H7 (cell line): ENCODE results near the gene TMEM209. TPM values are rescaled to one million over a fixed set of nuclear protein-coding genes. Genes with fewer than 3 reads are reported as not detected.
"Not testable (repeated sequence)": the region's sequence is repeated elsewhere in the genome, so short reads cannot be mapped to it uniquely, and the experiment has no call there.

Experiments used
- DNase-seq: peaks from one replicate; pipeline ENCODE4 v3.0.0; 2012
- H3K27me3 ChIP-seq: 2 replicates; pipeline ENCODE4 v1.6.0; 2011; ENCODE audit warnings: mild to moderate bottlenecking, low read length; ENCODE audit not compliant: control insufficient read depth, insufficient read depth
- H3K36me3 ChIP-seq: replicated peaks from 2 replicates; pipeline ENCODE4 v1.5.1; 2011; ENCODE audit warnings: low read length; ENCODE audit not compliant: control insufficient read depth, insufficient read depth
- H3K4me3 ChIP-seq: 2 replicates; pipeline ENCODE4 v1.5.1; 2011; ENCODE audit warnings: low read depth, mild to moderate bottlenecking, control low read depth, low read length, moderate library complexity; ENCODE audit not compliant: insufficient read depth
- total RNA-seq: library from RNA; depleted of rRNA; stranded (reverse); fragments of >200 nt; shearing (Covaris generic); gene quantifications from 2 replicates; pipeline ENCODE4 v1.2.3, GENCODE V29; 2014

TMEM209 gene
- total RNA-seq, 1 experiment from 2014 or later: 25.1 TPM

DNA sequence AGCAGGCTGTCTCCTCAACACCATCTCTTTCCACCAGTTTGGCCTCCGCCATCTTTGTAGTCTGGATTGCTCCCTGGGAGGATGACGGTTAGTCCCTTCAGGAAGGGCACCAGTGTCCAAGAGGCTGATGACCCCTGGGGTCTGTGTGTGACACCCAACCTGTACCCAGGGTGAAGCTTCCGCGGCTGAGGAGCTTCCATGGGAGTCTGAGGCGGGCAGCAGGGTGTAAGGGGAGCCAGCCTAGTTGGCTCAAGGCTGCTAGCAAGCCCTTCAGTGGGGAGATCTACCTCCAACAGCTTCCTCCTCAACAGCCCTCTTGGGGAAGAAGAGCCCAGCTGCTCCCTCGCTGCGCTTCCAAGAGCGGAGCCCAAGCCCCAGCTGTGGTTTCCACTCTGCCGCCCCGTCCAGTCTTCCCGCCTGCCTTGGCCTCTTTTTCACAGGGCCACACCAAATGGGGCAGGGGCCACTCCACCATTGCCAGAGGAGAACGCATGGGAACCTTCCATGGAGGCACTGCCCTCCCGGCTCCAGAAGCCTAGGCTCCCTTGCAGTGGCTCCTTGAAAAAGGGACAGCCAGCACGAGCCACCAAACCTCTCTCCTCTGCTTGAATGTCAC is 57.4 kb downstream of the TMEM209 start:
- Histone ChIP-seq H3K27me3 (no peaks in the 10 kb centered on the region), H3K4me3 (no peak overlapping the region), H3K36me3 (no peaks in the 10 kb centered on the region)
- DNase-seq: no peak

GRCh38 chr7:130146693-130147405 is 58.4 kb downstream of the TMEM209 start:
- Histone ChIP-seq H3K36me3 (no peaks in the 10 kb centered on the region), H3K4me3 (no peak overlapping the region), H3K27me3 (no peaks in the 10 kb centered on the region)
- DNase-seq: no peak

DNA sequence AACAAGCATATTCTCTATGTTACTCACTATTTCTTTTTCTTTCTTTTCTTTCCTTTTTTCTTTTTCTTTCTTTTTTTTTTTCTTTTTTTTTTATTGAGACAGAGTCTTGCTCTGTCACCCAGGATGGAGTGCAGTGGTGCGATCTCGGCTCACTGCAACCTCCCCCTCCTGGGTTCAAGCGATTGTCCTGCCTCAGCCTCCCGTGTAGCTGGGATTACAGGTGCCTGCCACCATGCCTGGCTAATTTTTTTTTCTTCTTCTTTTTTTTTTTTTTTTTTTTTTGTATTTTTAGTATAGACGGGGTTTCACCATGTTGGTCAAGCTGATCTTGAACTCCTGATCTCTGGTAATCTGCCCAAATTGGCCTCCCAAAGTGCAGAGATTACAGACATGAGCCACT is 59.1 kb downstream of the TMEM209 start:
- not testable (repeated sequence) for H3K4me3 ChIP-seq, DNase-seq, H3K27me3 ChIP-seq, H3K36me3 ChIP-seq

GRCh38 chr7:130145424-130146100 is 59.6 kb downstream of the TMEM209 start:
- DNase-seq: no peak
- Histone ChIP-seq H3K27me3 (peaks cover 7% of the 10 kb centered on the region), H3K4me3 (no peak overlapping the region), H3K36me3 (no peaks in the 10 kb centered on the region)

DNA sequence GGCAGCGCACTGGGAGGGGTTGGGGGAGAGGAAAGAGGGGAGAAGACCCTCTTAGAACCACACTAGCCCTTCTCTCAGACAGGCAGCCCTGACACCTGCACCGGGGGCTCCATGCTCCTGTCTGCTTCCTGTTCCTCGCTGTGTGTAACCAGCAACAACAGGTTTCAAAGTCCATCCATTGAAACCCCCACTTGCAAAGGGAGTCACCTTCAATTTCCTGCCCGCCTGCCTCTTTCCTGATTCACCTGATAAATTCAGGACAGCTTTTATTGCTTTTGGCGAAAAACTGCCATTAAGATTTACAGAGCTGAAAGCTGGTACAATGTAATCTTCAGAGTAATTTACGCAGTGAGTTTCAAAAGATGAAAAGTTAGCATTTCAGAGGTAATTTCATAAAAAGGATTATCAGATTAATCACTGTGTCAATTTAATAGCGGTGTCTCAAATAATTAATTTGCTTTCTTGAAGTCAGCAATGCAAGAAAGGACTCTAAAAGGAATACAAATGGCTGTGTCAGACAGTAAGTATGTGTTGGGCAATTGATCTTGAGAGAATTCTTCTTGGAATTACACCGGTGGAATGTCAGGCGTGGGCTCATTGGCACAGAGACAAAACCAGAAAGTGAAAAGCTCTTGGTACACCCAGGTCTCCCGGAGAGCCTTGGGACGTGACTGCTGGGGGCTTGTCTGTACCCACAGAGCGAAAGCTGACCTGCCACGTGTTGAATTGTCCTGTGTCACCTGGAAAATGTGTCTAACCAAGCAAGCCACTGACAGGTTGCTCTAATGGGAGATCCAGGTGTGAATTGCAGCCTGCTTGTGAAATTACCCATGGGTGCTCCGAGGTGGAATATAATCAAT is 60.7 kb downstream of the TMEM209 start:
- peak; percentile 23 for DNase-seq
- Histone ChIP-seq H3K36me3 (no peaks in the 10 kb centered on the region), H3K27me3 (peaks cover 11% of the 10 kb centered on the region), H3K4me3 (no peak overlapping the region)

- no peak overlapping the region for H3K4me3 ChIP-seq
- no peaks in the 10 kb centered on the region for H3K36me3 ChIP-seq
- DNase-seq: no peak
- H3K27me3 ChIP-seq: peaks cover 11% of the 10 kb centered on the region
Measured at GRCh38 chr7:130143986-130144311, 61.3 kb downstream of the TMEM209 start.

DNA sequence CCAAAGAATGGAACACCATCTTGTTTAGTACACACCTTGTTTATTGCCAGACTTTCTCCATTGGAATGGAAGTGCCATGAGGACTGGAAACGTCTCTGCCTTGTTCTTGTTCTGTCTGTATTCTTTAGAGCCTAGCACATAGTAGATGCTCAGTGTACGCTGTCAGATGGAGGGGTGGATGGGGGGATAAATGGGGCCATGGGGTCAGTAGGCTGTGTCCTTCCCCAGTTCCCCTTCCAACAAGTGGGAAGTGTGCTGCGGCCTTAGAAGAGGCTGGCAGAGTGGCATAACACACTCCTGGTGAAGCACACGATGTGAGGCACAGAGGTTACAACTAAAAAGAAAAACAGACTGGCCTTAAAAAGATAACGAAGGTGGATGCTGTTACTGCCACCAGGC is 61.9 kb downstream of the TMEM209 start:
- DNase-seq: no peak
- Histone ChIP-seq H3K4me3 (no peak overlapping the region), H3K36me3 (no peaks in the 10 kb centered on the region), H3K27me3 (peaks cover 11% of the 10 kb centered on the region)

DNA sequence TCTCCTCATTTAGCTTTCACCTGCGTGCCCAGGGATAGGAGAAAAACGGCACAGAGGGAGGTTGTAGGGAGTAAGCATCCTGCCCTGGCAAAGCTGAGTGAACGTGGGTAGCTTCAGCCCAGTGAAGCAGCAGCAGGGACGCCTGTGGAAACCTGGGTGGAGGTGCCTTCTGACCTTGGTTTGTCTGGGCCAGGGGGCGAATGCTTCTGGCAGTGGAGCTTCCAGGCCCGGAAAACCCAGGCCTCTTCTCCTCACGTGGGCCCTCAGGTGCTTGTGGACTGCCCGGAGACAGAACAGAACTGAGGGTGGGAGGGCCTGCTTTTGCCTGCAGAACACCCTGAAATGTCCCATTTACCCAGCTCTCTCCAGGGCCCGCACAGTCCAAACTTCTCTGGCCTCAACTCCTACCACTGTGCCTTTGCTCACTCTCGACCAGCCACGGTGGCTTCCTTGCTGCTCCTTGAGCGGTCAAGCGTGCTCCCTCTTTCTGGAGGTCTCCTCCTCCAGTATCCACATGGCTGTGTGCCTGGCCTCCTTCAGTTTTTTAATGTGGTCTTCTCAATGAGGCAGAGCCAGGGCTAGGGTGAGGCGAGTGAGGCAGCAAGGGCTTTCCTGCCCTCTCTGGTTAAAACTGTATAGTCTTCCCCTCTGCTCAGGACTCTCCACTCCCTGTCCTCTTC is 62.4 kb downstream of the TMEM209 start:
- peaks cover 11% of the 10 kb centered on the region for H3K27me3 ChIP-seq
- no peak for DNase-seq
- no peaks in the 10 kb centered on the region for H3K36me3 ChIP-seq
- H3K4me3 ChIP-seq: no peak overlapping the region

- peak overlapping the region; percentile 64 for H3K4me3 ChIP-seq
- peaks cover 11% of the 10 kb centered on the region for H3K27me3 ChIP-seq
- H3K36me3 ChIP-seq: no peaks in the 10 kb centered on the region
- peak; percentile 57 for DNase-seq
Measured at GRCh38 chr7:130141884-130142653, 63.1 kb downstream of the TMEM209 start.

DNA sequence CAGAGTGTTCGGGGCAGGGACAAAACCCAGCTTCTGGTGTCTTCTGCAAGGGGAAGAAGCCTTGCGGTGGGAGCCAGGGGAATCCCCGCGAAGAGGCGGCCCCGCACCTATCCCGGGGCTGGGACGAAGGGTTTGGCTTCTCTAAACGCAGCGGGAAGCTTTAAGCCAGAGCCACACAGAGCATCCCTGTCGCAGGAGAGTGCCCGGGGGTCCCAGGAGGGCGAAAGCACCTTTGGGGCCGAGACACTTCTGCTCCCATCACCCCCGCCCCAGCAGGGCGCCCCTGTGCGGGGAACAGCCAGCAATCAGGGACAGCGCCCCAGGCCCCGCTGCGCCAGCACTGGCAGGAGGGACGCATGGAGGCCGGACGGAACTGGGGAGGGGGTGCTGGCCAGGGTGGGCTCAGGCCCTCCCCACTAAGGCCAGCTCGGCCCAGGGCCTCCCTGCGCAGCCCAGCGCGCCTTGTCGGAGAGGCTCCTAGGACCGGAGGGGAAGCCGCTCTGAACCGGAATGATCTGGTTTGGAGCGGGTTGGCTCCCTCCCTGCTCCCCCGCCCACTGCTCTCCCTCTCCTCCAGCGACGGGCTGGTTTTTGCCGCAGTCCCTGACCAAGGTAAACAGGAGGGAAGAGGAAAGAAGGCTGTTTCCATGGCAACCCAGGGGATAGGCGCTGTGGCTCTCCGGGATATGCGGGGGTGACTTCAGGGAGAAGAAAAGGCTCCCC is 63.9 kb downstream of the TMEM209 start:
- Histone ChIP-seq H3K4me3 (peak overlapping the region; percentile 64), H3K27me3 (peaks cover 11% of the 10 kb centered on the region), H3K36me3 (no peaks in the 10 kb centered on the region)
- peak; percentile 95 for DNase-seq

GRCh38 chr7:130140551-130141160 is 64.5 kb downstream of the TMEM209 start:
- H3K36me3 ChIP-seq: no peaks in the 10 kb centered on the region
- peak; percentile 82 for DNase-seq
- peak overlapping the region; percentile 64 for H3K4me3 ChIP-seq
- peaks cover 11% of the 10 kb centered on the region for H3K27me3 ChIP-seq

- H3K27me3 ChIP-seq: peaks cover 11% of the 10 kb centered on the region
- no peak for DNase-seq
- H3K4me3 ChIP-seq: no peak overlapping the region
- no peaks in the 10 kb centered on the region for H3K36me3 ChIP-seq
Measured at GRCh38 chr7:130139193-130139960, 65.8 kb downstream of the TMEM209 start.
